ENCODE data around the gene GALNTL6.

GALNTL6 gene

DNA sequence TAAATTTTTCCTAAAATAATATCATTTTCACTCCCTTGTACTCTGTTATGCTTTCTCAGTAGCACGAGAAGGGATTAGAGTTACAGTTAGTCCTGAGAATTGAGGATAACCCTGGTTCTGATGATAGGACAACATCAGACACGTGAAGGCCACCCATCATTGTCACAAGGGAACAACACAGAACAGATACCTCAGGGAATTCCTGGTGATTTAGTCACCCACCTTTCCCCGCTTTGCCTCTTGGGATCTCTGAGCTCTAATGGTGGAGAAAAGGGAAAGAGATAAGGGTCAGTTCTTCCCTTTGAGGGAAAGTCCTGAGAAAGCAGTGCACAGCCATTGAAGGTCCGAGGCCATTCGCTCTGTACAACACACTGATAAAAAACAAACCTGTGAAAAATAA lies 1243.1 kb downstream of the GALNTL6 start:
- Mint-ChIP-seq H3K9me3 (no peaks in the 10 kb centered on the region), H3K4me1 (peaks cover 28% of the 10 kb centered on the region), H3K27ac (no peak overlapping the region), H3K4me3 (no peak overlapping the region), H3K27me3 (ENCODE audit: low read depth, poor library complexity) (peaks cover 4% of the 10 kb centered on the region), H3K36me3 (ENCODE audit: low read depth) (no peaks in the 10 kb centered on the region)
- TF ChIP-seq, protein P1, sequence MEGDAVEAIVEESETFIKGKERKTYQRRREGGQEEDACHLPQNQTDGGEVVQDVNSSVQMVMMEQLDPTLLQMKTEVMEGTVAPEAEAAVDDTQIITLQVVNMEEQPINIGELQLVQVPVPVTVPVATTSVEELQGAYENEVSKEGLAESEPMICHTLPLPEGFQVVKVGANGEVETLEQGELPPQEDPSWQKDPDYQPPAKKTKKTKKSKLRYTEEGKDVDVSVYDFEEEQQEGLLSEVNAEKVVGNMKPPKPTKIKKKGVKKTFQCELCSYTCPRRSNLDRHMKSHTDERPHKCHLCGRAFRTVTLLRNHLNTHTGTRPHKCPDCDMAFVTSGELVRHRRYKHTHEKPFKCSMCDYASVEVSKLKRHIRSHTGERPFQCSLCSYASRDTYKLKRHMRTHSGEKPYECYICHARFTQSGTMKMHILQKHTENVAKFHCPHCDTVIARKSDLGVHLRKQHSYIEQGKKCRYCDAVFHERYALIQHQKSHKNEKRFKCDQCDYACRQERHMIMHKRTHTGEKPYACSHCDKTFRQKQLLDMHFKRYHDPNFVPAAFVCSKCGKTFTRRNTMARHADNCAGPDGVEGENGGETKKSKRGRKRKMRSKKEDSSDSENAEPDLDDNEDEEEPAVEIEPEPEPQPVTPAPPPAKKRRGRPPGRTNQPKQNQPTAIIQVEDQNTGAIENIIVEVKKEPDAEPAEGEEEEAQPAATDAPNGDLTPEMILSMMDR (IDR thresholded peaks at IDR 0.05) = no peak
- DNase-seq = no peak

DNA sequence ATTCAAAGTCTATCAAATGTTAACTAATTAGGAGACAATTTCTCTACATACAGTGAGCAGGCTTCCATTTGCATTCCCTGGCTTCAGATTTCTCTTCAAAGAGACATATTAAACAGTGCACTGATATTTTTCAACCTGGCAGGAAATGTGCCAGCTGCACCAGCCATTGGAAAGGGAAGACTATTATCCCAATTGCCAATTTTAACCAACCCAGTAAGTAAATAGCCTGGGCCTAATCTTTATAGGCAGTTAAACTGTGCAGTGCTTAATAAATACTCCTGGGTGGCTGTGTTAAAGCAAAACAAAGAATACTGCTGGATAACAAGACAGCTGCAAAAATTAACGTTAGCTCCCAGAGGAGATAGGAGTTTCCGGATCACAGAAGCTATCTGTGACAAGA lies 1243.5 kb downstream of the GALNTL6 start:
- Mint-ChIP-seq H3K36me3 (ENCODE audit: low read depth) (no peaks in the 10 kb centered on the region), H3K4me1 (peaks cover 24% of the 10 kb centered on the region), H3K4me3 (no peak overlapping the region), H3K27me3 (ENCODE audit: low read depth, poor library complexity) (peaks cover 7% of the 10 kb centered on the region), H3K27ac (no peak overlapping the region), H3K9me3 (no peaks in the 10 kb centered on the region)
- no peak for DNase-seq
- TF ChIP-seq, protein P1 (IDR thresholded peaks at IDR 0.05) = no peak

DNA sequence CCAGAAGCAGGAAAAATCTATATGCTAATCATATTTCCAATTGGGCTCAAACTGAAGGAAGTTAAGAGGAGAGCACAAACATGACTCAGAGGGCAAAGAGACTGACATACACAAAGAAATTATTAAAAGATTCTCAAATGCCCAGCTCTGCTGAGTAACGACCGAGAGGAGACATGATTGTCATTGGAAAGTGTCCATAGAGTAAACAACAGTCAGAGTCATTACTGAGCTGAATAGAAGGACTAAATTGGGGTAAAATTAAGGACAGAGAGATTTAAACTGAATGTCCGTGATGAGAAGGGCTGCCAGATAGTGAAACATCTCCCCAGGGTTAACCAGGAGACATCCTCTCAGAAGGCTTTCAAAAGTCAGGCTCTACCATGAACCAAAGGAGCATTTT lies 1244.2 kb downstream of the GALNTL6 start:
- H3K4me3 Mint-ChIP-seq = no peak overlapping the region
- TF ChIP-seq, protein P1 (IDR thresholded peaks at IDR 0.05) = no peak
- H3K27ac Mint-ChIP-seq = no peak overlapping the region
- H3K36me3 Mint-ChIP-seq (ENCODE audit: low read depth) = no peaks in the 10 kb centered on the region
- peaks cover 9% of the 10 kb centered on the region for H3K27me3 Mint-ChIP-seq (ENCODE audit: low read depth, poor library complexity)
- H3K4me1 Mint-ChIP-seq = peaks cover 19% of the 10 kb centered on the region
- no peak for DNase-seq
- no peaks in the 10 kb centered on the region for H3K9me3 Mint-ChIP-seq

DNA sequence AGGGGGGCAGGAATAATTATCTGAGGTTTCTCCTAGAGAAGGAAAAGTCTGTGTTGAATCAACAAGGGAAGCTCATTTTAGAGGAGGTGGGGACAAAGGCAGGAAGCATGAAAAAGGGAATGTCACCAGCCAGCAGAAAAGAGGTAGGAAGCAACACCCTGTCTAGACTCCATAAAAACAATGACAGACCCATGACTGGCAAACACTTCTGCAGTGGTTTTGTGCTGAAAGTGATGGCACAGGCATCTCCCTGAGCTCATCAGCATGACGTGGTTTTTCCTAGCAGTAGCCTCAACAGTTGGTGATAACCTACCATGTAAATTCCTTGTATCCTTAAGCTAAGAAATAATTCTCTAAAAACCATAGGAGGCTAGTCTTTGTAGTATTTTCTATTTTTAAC lies 1244.7 kb downstream of the GALNTL6 start:
- Mint-ChIP-seq H3K27me3 (ENCODE audit: low read depth, poor library complexity) (peaks cover 9% of the 10 kb centered on the region), H3K4me1 (peaks cover 19% of the 10 kb centered on the region), H3K4me3 (no peak overlapping the region), H3K36me3 (ENCODE audit: low read depth) (no peaks in the 10 kb centered on the region), H3K9me3 (no peaks in the 10 kb centered on the region), H3K27ac (no peak overlapping the region)
- DNase-seq = no peak
- TF ChIP-seq, protein P1 (IDR thresholded peaks at IDR 0.05) = no peak

DNA sequence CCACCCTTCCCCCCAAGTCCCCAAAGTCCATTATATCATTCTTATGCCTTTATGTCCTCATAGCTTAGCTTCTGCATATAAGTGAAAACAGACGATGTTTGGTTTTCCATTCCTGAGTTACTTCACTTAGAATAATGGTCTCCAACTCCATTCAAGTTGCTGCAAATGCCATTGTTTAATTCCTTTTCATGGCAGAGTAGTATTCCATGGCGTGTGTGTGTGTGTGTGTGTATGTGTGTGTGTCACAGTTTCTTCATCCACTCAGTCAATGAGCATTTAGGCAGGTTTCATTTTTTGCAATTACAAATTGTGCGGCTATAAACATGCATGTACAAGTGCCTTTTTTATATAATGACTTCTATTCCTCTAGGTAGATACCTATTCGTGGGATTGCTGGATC lies 1248.0 kb downstream of the GALNTL6 start:
- Mint-ChIP-seq H3K4me3 (no peak overlapping the region), H3K36me3 (ENCODE audit: low read depth) (no peaks in the 10 kb centered on the region), H3K27me3 (ENCODE audit: low read depth, poor library complexity) (peaks cover 9% of the 10 kb centered on the region), H3K27ac (no peak overlapping the region), H3K4me1 (peaks cover 10% of the 10 kb centered on the region), H3K9me3 (peaks cover 17% of the 10 kb centered on the region)
- TF ChIP-seq, protein P1 (IDR thresholded peaks at IDR 0.05) = no peak
- no peak for DNase-seq

DNA sequence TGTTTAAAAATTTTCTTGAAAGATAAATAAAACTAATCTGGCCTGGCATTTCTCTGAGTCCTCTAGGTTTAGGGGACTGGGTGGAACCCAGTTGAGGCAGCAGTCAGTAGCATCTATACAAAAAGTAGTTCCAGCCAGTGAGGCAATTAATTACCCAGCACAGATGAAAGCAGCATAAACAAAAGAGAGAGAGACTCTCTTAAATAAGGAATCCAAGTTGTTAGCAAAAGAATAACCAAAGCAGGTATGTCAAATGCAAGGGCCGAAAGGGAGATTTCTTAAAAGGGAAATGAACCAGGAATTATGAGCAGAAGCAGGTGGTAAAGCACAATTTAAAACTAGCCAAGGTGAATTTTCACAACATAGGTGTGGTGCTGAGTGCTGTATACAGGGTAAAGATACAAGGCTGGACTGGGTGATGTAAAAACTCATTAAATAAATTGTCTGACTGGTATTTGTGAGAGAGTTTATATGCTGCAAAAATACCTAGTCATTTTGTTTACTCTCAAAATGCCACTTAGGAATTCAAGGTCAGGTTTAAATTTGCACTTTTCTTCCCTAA lies 1260.8 kb downstream of the GALNTL6 start:
- peaks cover 11% of the 10 kb centered on the region for H3K4me1 Mint-ChIP-seq
- TF ChIP-seq, protein P1 (IDR thresholded peaks at IDR 0.05) = no peak
- H3K27me3 Mint-ChIP-seq (ENCODE audit: low read depth, poor library complexity) = no peaks in the 10 kb centered on the region
- H3K27ac Mint-ChIP-seq = no peak overlapping the region
- no peaks in the 10 kb centered on the region for H3K36me3 Mint-ChIP-seq (ENCODE audit: low read depth)
- no peak overlapping the region for H3K4me3 Mint-ChIP-seq
- no peak for DNase-seq
- peaks cover 23% of the 10 kb centered on the region for H3K9me3 Mint-ChIP-seq
